Astrocyte of the spinal cord (primary cell): Measurements from ENCODE around the gene KAZN.

ENCODE experiments used
- DNase-seq: peaks from one replicate; pipeline ENCODE4 v3.0.0; 2011; ENCODE audit warnings: low read depth, low spot score
- H3K4me3 ChIP-seq: 2 replicates; pipeline ENCODE4 v1.5.1; 2011; ENCODE audit warnings: low read depth, mild to moderate bottlenecking, low read length, moderate library complexity
- in situ Hi-C: cut with HindIII; loops from 2 replicates; pipeline ENCODE4 v1.10.0; 2017; ENCODE audit warnings: low sequenced_read_pairs
- TF ChIP-seq, protein P1 (sequence below): IDR thresholded peaks from 2 replicates; pipeline ENCODE4 v1.5.1; 2012; ENCODE audit warnings: low read depth, mild to moderate bottlenecking, low read length, inconsistent platforms

The KAZN gene

DNA sequence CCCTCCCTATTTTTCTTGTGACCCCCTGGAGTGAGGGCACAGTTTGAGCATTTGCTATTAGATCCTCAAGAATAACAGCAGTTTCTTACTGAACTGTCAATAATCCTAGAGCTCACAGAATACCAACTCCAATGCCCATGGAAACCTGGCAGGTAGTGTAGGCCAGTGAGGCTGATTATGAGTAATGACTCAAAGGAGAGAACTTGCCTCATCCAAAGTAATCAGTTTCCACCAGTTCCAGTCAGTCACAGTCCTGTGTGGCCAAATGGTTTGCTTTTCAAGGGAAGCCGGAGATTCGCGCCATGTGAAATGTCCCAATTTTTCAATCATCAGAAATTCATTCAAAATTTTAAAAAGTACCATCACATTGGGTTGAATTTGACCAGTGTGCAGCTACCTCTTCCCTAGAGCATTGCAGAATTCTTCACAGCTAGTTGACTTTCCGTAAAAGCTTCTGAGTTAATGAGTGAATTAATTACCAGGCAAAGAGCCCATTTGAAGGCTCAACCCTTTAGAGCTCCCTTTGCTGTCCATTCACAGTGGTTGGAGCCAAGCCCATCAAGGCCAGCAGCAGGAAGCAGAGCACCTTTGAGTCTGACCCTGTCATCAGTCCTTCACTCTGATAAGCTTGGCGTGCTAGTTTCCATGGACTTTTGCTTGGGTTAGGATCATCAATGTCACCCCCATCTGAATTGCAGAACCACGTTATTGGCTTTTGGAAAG, 170.3 kb downstream of the KAZN start:
- no peak for DNase-seq
- no peak overlapping the region for H3K4me3 ChIP-seq
- TF ChIP-seq, protein P1, sequence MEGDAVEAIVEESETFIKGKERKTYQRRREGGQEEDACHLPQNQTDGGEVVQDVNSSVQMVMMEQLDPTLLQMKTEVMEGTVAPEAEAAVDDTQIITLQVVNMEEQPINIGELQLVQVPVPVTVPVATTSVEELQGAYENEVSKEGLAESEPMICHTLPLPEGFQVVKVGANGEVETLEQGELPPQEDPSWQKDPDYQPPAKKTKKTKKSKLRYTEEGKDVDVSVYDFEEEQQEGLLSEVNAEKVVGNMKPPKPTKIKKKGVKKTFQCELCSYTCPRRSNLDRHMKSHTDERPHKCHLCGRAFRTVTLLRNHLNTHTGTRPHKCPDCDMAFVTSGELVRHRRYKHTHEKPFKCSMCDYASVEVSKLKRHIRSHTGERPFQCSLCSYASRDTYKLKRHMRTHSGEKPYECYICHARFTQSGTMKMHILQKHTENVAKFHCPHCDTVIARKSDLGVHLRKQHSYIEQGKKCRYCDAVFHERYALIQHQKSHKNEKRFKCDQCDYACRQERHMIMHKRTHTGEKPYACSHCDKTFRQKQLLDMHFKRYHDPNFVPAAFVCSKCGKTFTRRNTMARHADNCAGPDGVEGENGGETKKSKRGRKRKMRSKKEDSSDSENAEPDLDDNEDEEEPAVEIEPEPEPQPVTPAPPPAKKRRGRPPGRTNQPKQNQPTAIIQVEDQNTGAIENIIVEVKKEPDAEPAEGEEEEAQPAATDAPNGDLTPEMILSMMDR: no peak
- in situ Hi-C loops: no loop called here

GRCh38 chr1:14769486-14770274, 171.2 kb downstream of the KAZN start:
- TF ChIP-seq, protein P1: no peak
- H3K4me3 ChIP-seq: no peak overlapping the region
- no peak for DNase-seq
- in situ Hi-C loops: no loop called here

- in situ Hi-C loops: no loop called here
- no peak overlapping the region for H3K4me3 ChIP-seq
- TF ChIP-seq, protein P1: no peak
- DNase-seq: no peak
These were observed 175.0 kb downstream of the KAZN start for GRCh38 chr1:14773396-14774025.

DNA sequence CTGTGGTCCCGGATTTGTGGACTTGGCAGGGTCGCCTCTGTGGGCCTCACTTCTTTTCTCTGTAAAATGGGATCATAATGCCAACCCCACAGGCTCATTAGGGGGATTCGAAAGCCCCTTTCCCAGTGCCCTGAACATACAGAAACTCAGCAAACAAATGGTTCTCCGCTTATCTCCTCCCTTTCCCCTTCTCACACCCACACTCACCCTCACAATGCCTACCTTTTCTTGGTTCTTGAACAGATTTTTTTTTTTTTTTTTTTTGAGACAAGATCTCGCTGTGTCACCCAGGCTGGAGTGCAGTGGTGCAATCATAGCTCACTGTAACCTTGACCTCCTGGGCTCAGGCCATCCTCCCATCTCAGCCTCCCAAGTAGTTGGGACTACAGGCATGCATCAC, 175.7 kb downstream of the KAZN start:
- in situ Hi-C loops: no loop called here
- no peak overlapping the region for H3K4me3 ChIP-seq
- TF ChIP-seq, protein P1: no peak
- DNase-seq: no peak

DNA sequence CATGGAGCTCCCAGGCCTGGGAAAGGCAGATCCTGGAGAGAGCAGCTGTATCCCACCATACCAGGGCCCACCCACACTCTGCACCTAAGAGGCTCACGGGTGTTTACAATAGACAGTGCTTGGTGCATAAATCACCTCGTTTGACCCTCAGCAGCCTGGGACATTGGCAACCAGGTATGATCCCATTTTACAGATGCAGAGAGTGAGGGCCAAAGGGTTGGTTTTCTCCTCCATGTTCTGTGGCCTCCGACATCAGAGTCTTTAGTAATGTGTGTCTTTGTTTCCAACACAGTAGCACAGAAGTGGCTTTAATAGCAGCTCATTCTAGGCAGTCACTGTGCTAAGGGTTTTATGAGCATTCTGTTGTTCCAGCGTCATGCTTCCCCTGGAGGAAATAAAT, 176.5 kb downstream of the KAZN start:
- no peak for DNase-seq
- no peak overlapping the region for H3K4me3 ChIP-seq
- TF ChIP-seq, protein P1: no peak
- in situ Hi-C loops: no loop called here

DNA sequence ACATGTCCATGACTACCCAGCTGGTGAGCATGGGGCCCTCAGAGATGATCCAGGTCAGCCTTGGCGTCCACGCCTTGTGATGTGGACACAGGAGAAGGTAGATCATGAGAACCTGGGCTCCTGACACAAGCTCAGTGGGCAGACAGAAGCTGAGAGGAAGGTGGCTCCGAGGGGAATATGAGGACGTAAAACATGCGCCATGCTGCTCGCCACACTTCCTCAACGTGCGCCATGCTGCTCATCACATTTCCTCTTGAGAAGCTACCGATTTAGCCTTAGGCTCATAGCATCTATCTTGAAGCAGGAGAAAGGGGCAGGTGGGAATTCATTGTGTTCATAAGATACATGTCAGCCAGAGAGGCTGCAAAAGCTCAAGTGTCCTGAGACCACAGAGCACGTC, 176.9 kb downstream of the KAZN start:
- DNase-seq: no peak
- in situ Hi-C loops: no loop called here
- no peak overlapping the region for H3K4me3 ChIP-seq
- TF ChIP-seq, protein P1: no peak
